ENCODE measurements around the gene TACC2.

- TF ChIP-seq POLR2A (IDR thresholded peaks at IDR 0.05) (no peak), POLR2AphosphoS5 (IDR thresholded peaks at IDR 0.05) (no peak)
- TF ChIP-seq, protein P1, sequence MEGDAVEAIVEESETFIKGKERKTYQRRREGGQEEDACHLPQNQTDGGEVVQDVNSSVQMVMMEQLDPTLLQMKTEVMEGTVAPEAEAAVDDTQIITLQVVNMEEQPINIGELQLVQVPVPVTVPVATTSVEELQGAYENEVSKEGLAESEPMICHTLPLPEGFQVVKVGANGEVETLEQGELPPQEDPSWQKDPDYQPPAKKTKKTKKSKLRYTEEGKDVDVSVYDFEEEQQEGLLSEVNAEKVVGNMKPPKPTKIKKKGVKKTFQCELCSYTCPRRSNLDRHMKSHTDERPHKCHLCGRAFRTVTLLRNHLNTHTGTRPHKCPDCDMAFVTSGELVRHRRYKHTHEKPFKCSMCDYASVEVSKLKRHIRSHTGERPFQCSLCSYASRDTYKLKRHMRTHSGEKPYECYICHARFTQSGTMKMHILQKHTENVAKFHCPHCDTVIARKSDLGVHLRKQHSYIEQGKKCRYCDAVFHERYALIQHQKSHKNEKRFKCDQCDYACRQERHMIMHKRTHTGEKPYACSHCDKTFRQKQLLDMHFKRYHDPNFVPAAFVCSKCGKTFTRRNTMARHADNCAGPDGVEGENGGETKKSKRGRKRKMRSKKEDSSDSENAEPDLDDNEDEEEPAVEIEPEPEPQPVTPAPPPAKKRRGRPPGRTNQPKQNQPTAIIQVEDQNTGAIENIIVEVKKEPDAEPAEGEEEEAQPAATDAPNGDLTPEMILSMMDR (IDR thresholded peaks at IDR 0.05) = no peak
Observed at GRCh38 chr10:122116331-122116730, 127.4 kb downstream of the TACC2 start.
